ENCODE measurements around the gene FAM89A. TPM values are rescaled to one million over a fixed set of nuclear protein-coding genes. Genes with fewer than 3 reads are reported as not detected.

The FAM89A gene
- total and polyA plus RNA-seq, 2 donors (not counting 3 experiments of a cell fraction or from before 2014, with no cell fraction given): 21.0 to 24.0 TPM

GRCh38 chr1:230972855-230973271, 67.2 kb downstream of the FAM89A start:
- Histone ChIP-seq H4K20me1 (replicated peaks; ENCODE audit: control insufficient read depth, extremely low read depth, insufficient read depth, low read length) (no peaks in the 10 kb centered on the region), H3K4me1 (ENCODE audit: control insufficient read depth, extremely low read depth, insufficient read depth, low read length) (peaks cover 19% of the 10 kb centered on the region), H3K9ac (replicated peaks; ENCODE audit: extremely low read depth, insufficient read depth, low read length) (no peak overlapping the region), H3K4me2 (ENCODE audit: insufficient read depth, low read length) (peak overlapping the region; percentile 1), H3K27ac (ENCODE audit: insufficient read depth, low read depth, low read length) (no peak overlapping the region), H3K36me3 (ENCODE audit: control insufficient read depth in 2 of 2, extremely low read depth in 1 of 2, insufficient read depth in 2 of 2, low read length in 2 of 2) (no peaks in the 10 kb centered on the region), H3K9me3 (replicated peaks; ENCODE audit: control insufficient read depth, insufficient read depth, low read length) (no peaks in the 10 kb centered on the region), H3K9me1 (replicated peaks; ENCODE audit: control insufficient read depth, extremely low read depth, insufficient read depth, low read length) (no peaks in the 10 kb centered on the region), H3K4me3 (replicated peaks in 1 of 3; ENCODE audit: insufficient read depth in 1 of 3, low read depth in 1 of 3, low read length in 3 of 3) (no peak overlapping the region), H3K79me2 (ENCODE audit: control insufficient read depth, insufficient read depth, low read length) (peaks cover 7% of the 10 kb centered on the region), H3K27me3 (ENCODE audit: control insufficient read depth in 2 of 2, insufficient read depth in 2 of 2, low read length in 2 of 2) (no peaks in the 10 kb centered on the region), H2AFZ (ENCODE audit: low read depth, low read length) (no peak overlapping the region)
- FAIRE-seq: peak; percentile 79
- DNase-seq (ENCODE audit: low read depth, low spot score): peak; percentile 19
- peak; percentile 46 for TF ChIP-seq GATA2 (IDR thresholded peaks at IDR 0.05; ENCODE audit: insufficient read depth, insufficient read length, low read depth, low read length)
- TF ChIP-seq JUN (IDR thresholded peaks at IDR 0.05; ENCODE audit: borderline replicate concordance, insufficient read depth, insufficient read length, low read depth): no peak
- no TSS peak for BruUV-seq (replicated peaks)
- intact Hi-C loops (cut with micrococcal nuclease): loop anchor here (10.0 kb wide), 1 partner anchor 632 kb away; no protein-coding TSS in a partner anchor
- dilution Hi-C loops (cut with MboI; ENCODE audit: extremely low pct_ligation_motif_present, low sequenced_read_pairs): no loop called here
- CTCF ChIA-PET: interaction anchor here (0.7 to 1.2 kb wide), 6 partner anchors 13 to 120 kb away, joined by 3 to 4 read pairs (median 3); no protein-coding TSS in a partner anchor
- POLR2A ChIA-PET: no interaction called here

GRCh38 chr1:230971771-230972170, 68.3 kb downstream of the FAM89A start:
- Histone ChIP-seq H3K4me1 (ENCODE audit: control insufficient read depth, extremely low read depth, insufficient read depth, low read length) (peaks cover 8% of the 10 kb centered on the region), H3K9me1 (replicated peaks; ENCODE audit: control insufficient read depth, extremely low read depth, insufficient read depth, low read length) (no peaks in the 10 kb centered on the region), H3K9ac (replicated peaks; ENCODE audit: extremely low read depth, insufficient read depth, low read length) (no peak overlapping the region), H3K36me3 (ENCODE audit: control insufficient read depth in 2 of 2, extremely low read depth in 1 of 2, insufficient read depth in 2 of 2, low read length in 2 of 2) (no peaks in the 10 kb centered on the region), H3K27ac (ENCODE audit: insufficient read depth, low read depth, low read length) (no peak overlapping the region), H2AFZ (ENCODE audit: low read depth, low read length) (no peak overlapping the region), H4K20me1 (replicated peaks; ENCODE audit: control insufficient read depth, extremely low read depth, insufficient read depth, low read length) (no peaks in the 10 kb centered on the region), H3K79me2 (ENCODE audit: control insufficient read depth, insufficient read depth, low read length) (peaks cover 3% of the 10 kb centered on the region), H3K27me3 (ENCODE audit: control insufficient read depth in 2 of 2, insufficient read depth in 2 of 2, low read length in 2 of 2) (no peaks in the 10 kb centered on the region), H3K4me2 (ENCODE audit: insufficient read depth, low read length) (no peak overlapping the region), H3K4me3 (replicated peaks in 1 of 3; ENCODE audit: insufficient read depth in 1 of 3, low read depth in 1 of 3, low read length in 3 of 3) (no peak overlapping the region), H3K9me3 (replicated peaks; ENCODE audit: control insufficient read depth, insufficient read depth, low read length) (no peaks in the 10 kb centered on the region)
- FAIRE-seq: no peak
- TF ChIP-seq POLR2AphosphoS5 (IDR thresholded peaks at IDR 0.05; ENCODE audit: insufficient read depth, low read depth, low read length) (no peak), GATA2 (IDR thresholded peaks at IDR 0.05; ENCODE audit: insufficient read depth, insufficient read length, low read depth, low read length) (no peak), JUN (IDR thresholded peaks at IDR 0.05; ENCODE audit: borderline replicate concordance, insufficient read depth, insufficient read length, low read depth) (no peak)
- no TSS peak for BruUV-seq (replicated peaks)
- DNase-seq (ENCODE audit: low read depth, low spot score): no peak
- ChIA-PET CTCF (no interaction called here), POLR2A (no interaction called here)
- intact Hi-C loops (cut with micrococcal nuclease): loop anchor here (10.0 kb wide), 1 partner anchor 633 kb away; no protein-coding TSS in a partner anchor
- dilution Hi-C loops (cut with MboI; ENCODE audit: extremely low pct_ligation_motif_present, low sequenced_read_pairs): no loop called here

All from endothelial cell of umbilical vein (primary cell).